ENCODE measurements around the gene CMTM4.

GRCh38 chr16:66605177-66605978 lies 91.2 kb downstream of the CMTM4 start:
- peak in 1 of 12 donors; percentile 29 for TF ChIP-seq CTCF (IDR thresholded peaks at IDR 0.05)
- TF ChIP-seq POLR2A (IDR thresholded peaks at IDR 0.05) = peak in 1 of 2 donors; percentile 6
